IMR-90 (cell line): ENCODE data around the gene ZDHHC1. TPM values are rescaled to one million over a fixed set of nuclear protein-coding genes. Genes with fewer than 3 reads are reported as not detected.

ENCODE experiments used
- ATAC-seq: fragments of 200-7000 bp; cut with Tn5 transposase; 2 replicates; pipeline ENCODE4 v1.9.1; 2020; ENCODE audit warnings: low read depth, mild to moderate bottlenecking, moderate library complexity
- BruUV-seq: library from RNA; stranded (reverse); fragments of 400-500 nt; replicated peaks from 2 replicates; lab custom pipeline; 2021; lab: Mats Ljungman, UMichigan
- CTCF ChIA-PET: fragments of 300-600 bp; formaldehyde crosslinking; extraction: SDS; loops from one replicate; lab custom pipeline; 2021; ENCODE audit warnings: antibody characterized with exemption; lab: Yijun Ruan, JAX
- POLR2A ChIA-PET: fragments of 300-600 bp; sonication (Branson Sonifier 250); formaldehyde crosslinking; loops from one replicate; lab custom pipeline; 2022; ENCODE audit warnings: antibody characterized with exemption; ENCODE audit not compliant: unreplicated experiment; lab: Charles Lee
- DNase-seq: peaks from one replicate; pipeline ENCODE4 v3.0.0; 2013
- H2AFZ ChIP-seq: replicated peaks from 2 replicates; pipeline ENCODE3; 2013; ENCODE audit warnings: low read length, mild to moderate bottlenecking; ENCODE audit not compliant: poor library complexity
- H2AK5ac ChIP-seq: 2 replicates; pipeline ENCODE4 v1.6.1; 2013; ENCODE audit warnings: low read depth, low read length, inconsistent platforms
- H2AK9ac ChIP-seq: replicated peaks from 2 replicates; pipeline ENCODE3; 2013; ENCODE audit warnings: mild to moderate bottlenecking, low read depth, low read length, moderate library complexity; ENCODE audit not compliant: poor library complexity
- H2BK120ac ChIP-seq: 2 replicates; pipeline ENCODE4 v1.6.1; 2013; ENCODE audit warnings: low read depth, low read length, inconsistent platforms
- H2BK15ac ChIP-seq: 3 replicates; pipeline ENCODE4 v1.6.1; 2013; ENCODE audit warnings: low read depth, low read length, inconsistent platforms
- H2BK20ac ChIP-seq: 2 replicates; pipeline ENCODE4 v1.6.1; 2013; ENCODE audit warnings: low read depth, mild to moderate bottlenecking, inconsistent platforms, low read length, moderate library complexity
- H2BK5ac ChIP-seq: 2 replicates; pipeline ENCODE4 v1.6.1; 2013; ENCODE audit warnings: mild to moderate bottlenecking, low read depth, low read length, inconsistent platforms; ENCODE audit not compliant: poor library complexity, severe bottlenecking
- H3K14ac ChIP-seq: replicated peaks from 2 replicates; pipeline ENCODE4 v1.6.1; 2013; ENCODE audit warnings: low read depth, low read length, inconsistent platforms
- H3K18ac ChIP-seq: 2 replicates; pipeline ENCODE4 v1.6.1; 2013; ENCODE audit warnings: low read depth, low read length, control low read depth
- H3K23ac ChIP-seq: 2 replicates; pipeline ENCODE4 v1.6.1; 2013; ENCODE audit warnings: low read depth, low read length, inconsistent platforms
- H3K27ac ChIP-seq: 2 replicates; pipeline ENCODE4 v1.5.1; 2013; ENCODE audit warnings: mild to moderate bottlenecking, control low read depth, low read length; ENCODE audit not compliant: insufficient read depth
- H3K27me3 ChIP-seq: 2 replicates; pipeline ENCODE4 v1.6.1; 2013; ENCODE audit warnings: low read length; ENCODE audit not compliant: control insufficient read depth, insufficient read depth
- H3K36me3 ChIP-seq: 2 replicates; pipeline ENCODE4 v1.6.1; 2013; ENCODE audit warnings: low read length, mixed read lengths; ENCODE audit not compliant: control insufficient read depth, insufficient read depth
- H3K4ac ChIP-seq: 2 replicates; pipeline ENCODE4 v1.6.1; 2013; ENCODE audit warnings: low read depth, low read length, inconsistent platforms
- H3K4me1 ChIP-seq: 2 replicates; pipeline ENCODE4 v1.6.1; 2013; ENCODE audit warnings: low read length, mixed read lengths; ENCODE audit not compliant: control insufficient read depth, insufficient read depth
- H3K4me2 ChIP-seq: 2 replicates; pipeline ENCODE4 v1.6.1; 2013; ENCODE audit warnings: low read depth, mild to moderate bottlenecking, control low read depth, low read length, moderate library complexity
- H3K4me3 ChIP-seq: 2 replicates; pipeline ENCODE4 v1.5.1; 2013; ENCODE audit warnings: low read depth, mild to moderate bottlenecking, control low read depth, low read length, moderate library complexity; ENCODE audit not compliant: insufficient read depth
- H3K56ac ChIP-seq: 2 replicates; pipeline ENCODE4 v1.6.1; 2013; ENCODE audit warnings: low read length, inconsistent platforms; ENCODE audit not compliant: insufficient read depth; ENCODE audit errors: extremely low read depth
- H3K79me1 ChIP-seq, 2 experiments: 2 replicates each; pipeline ENCODE4 v1.6.1; 2013; ENCODE audit warnings: low read length in 2 of 2, inconsistent platforms in 1 of 2, low read depth in 1 of 2
- H3K9ac ChIP-seq: 2 replicates; pipeline ENCODE4 v1.6.1; 2013; ENCODE audit warnings: low read depth, low read length, control low read depth
- H3K9me1 ChIP-seq: 2 replicates; pipeline ENCODE4 v1.6.1; 2013; ENCODE audit warnings: low read length, inconsistent platforms; ENCODE audit not compliant: insufficient read depth
- H3K9me3 ChIP-seq: 2 replicates; pipeline ENCODE4 v1.6.1; 2013; ENCODE audit warnings: low read length; ENCODE audit not compliant: control insufficient read depth, insufficient read depth
- H4K20me1 ChIP-seq: 2 replicates; pipeline ENCODE4 v1.6.1; 2013; ENCODE audit warnings: low read length, inconsistent platforms; ENCODE audit not compliant: insufficient read depth
- H4K5ac ChIP-seq: 2 replicates; pipeline ENCODE4 v1.6.1; 2013; ENCODE audit warnings: mild to moderate bottlenecking, low read depth, low read length, control low read depth
- H4K8ac ChIP-seq, 2 experiments: 2 replicates each; pipeline ENCODE4 v1.6.1; 2013; ENCODE audit warnings: low read depth in 2 of 2, low read length in 2 of 2, control low read depth in 1 of 2, inconsistent platforms in 1 of 2
- H4K91ac ChIP-seq: 2 replicates; pipeline ENCODE4 v1.6.1; 2013; ENCODE audit warnings: low read depth, low read length, inconsistent platforms; ENCODE audit not compliant: insufficient read depth
- CHD1 ChIP-seq: IDR thresholded peaks from 2 replicates; pipeline ENCODE4 v1.6.1; 2012; ENCODE audit warnings: low read depth, low read length, improper control_type of control experiment
- MXI1 ChIP-seq: IDR thresholded peaks from 2 replicates; pipeline ENCODE4 v1.6.1; 2012; ENCODE audit warnings: low read depth, mild to moderate bottlenecking, low read length, moderate library complexity, borderline replicate concordance
- WGBS, 2 experiments: methylation state at CpG; one replicate each; pipeline versions ENCODE4 v1.1.5 to v1.1.7; 2013; ENCODE audit warnings: missing lambda C conversion rate in 2 of 2; ENCODE audit not compliant: insufficient read length in 1 of 2; ENCODE audit errors: extremely low coverage in 2 of 2; 5-methylcytosine and 5-hydroxymethylcytosine counted together
- dilution Hi-C: fragments of 300-500 bp; cut with HindIII; formaldehyde crosslinking; loops from one replicate; pipeline ENCODE4 v1.14.3; 2018; ENCODE audit warnings: low sequenced_read_pairs; ENCODE audit not compliant: unreplicated experiment
- in situ Hi-C: fragments of 300-500 bp; cut with MboI; formaldehyde crosslinking; loops from 3 replicates; pipeline ENCODE4 v1.14.3; 2019; ENCODE audit warnings: low sequenced_read_pairs, inconsistent platforms, mixed read lengths
- intact Hi-C: fragments of 100-400 bp; cut with micrococcal nuclease; formaldehyde crosslinking; loops from 2 replicates; pipeline ENCODE4 v1.10.0; 2022
- polyA plus RNA-seq, 3 experiments: library from polyadenylated mRNA; depleted of rRNA; stranded (reverse); fragments of >200 nt; gene quantifications; 2 replicates each; pipeline ENCODE4 v1.2.3, GENCODE V29; 2012; ENCODE audit warnings: low replicate concordance in 1 of 3
- total RNA-seq: library from RNA; depleted of rRNA; stranded (reverse); fragments of >200 nt; gene quantifications from 2 replicates; pipeline ENCODE4 v1.2.3, GENCODE V29; 2012

The ZDHHC1 gene
- total and polyA plus RNA-seq, 2 of the 4 experiments (the other 2 are of a cell fraction), result 2.0 to 5.9 TPM

- Histone ChIP-seq H3K36me3 (no peaks in the 10 kb centered on the region), H3K4me1 (peaks cover 11% of the 10 kb centered on the region), H2BK120ac (no peak overlapping the region), H3K9ac (no peak overlapping the region), H3K79me1 (peaks cover 2 to 25% of the 10 kb centered on the region in 2 experiments; a peak in 3 of 4 replicates), H4K5ac (no peak overlapping the region), H3K4me3 (no peak overlapping the region), H3K18ac (no peak overlapping the region), H2BK20ac (no peak overlapping the region), H2AFZ (no peak overlapping the region), H3K23ac (no peak overlapping the region), H2BK15ac (no peak overlapping the region), H3K27ac (no peak overlapping the region), H3K4me2 (no peak overlapping the region), H4K20me1 (no peaks in the 10 kb centered on the region), H2AK5ac (no peak overlapping the region), H4K8ac (no peak overlapping the region), H3K4ac (no peak overlapping the region), H3K56ac (no peak overlapping the region), H3K14ac (no peak overlapping the region), H4K91ac (no peak overlapping the region), H3K9me3 (no peaks in the 10 kb centered on the region), H3K9me1 (peaks cover 12% of the 10 kb centered on the region), H2AK9ac (no peak overlapping the region), H2BK5ac (no peak overlapping the region), H3K27me3 (no peaks in the 10 kb centered on the region)
- 89% methylated on average over 2 of the region's 3 CpGs; no CpG with 5 or more reads in 1 of the 2 experiments for WGBS, 2 experiments
- ATAC-seq, result no peak
- intact Hi-C loops (no loop called here), dilution Hi-C loops (no loop called here), in situ Hi-C loops (no loop called here)
- TF ChIP-seq CHD1 (no peak), MXI1 (no peak)
- CTCF ChIA-PET, result interaction anchor here (0.6 kb wide), 1 partner anchor 12 kb away, joined by 4 read pairs; no protein-coding TSS in a partner anchor
- BruUV-seq, result no TSS peak
- DNase-seq, result no peak
- POLR2A ChIA-PET, result no interaction called here
Observed at GRCh38 chr16:67411339-67411738, 4.9 kb downstream of the ZDHHC1 start.
